ENCODE measurements around the gene RIMOC1.

DNA sequence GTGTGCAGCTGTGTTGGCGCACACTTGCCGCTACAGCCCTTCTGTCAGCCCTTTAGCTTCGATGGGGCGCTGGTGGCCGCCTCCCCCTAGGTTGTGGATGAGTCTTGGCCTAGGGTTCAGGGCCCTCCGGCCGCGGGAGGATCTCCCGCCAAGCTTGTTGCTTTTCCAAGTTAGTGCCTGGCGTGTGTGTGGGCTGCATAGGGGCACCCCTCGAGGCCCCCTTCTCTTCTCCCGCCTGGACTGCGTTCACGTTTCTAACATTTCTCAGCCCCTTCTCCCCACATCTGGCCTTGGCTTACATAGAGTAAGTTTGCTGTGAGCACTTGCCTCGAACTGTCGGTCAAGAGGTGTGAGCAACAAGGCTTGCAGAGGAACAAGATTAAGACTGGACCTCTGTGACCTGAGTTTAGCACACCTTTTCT lies 33.5 kb upstream of the RIMOC1 start:
- TF ChIP-seq CTCF (IDR thresholded peaks at IDR 0.05; ENCODE audit: poor library complexity, severe bottlenecking) (no peak), MXI1 (conservative IDR thresholded peaks at IDR 0.05; ENCODE audit: poor library complexity, severe bottlenecking) (peak; percentile 21), TAF1 (IDR thresholded peaks at IDR 0.05; ENCODE audit: low read depth) (no peak), POLR2AphosphoS5 (IDR thresholded peaks at IDR 0.05) (no peak), SMC3 (conservative IDR thresholded peaks at IDR 0.05; ENCODE audit: poor library complexity) (no peak), EP300 (conservative IDR thresholded peaks at IDR 0.05; ENCODE audit: poor library complexity, severe bottlenecking) (no peak), RAD21 (conservative IDR thresholded peaks at IDR 0.05) (no peak), EZH2 (IDR thresholded peaks at IDR 0.05; ENCODE audit: borderline replicate concordance, insufficient read depth, low read length, poor library complexity, severe bottlenecking) (no peak)
- TF ChIP-seq, protein P1, sequence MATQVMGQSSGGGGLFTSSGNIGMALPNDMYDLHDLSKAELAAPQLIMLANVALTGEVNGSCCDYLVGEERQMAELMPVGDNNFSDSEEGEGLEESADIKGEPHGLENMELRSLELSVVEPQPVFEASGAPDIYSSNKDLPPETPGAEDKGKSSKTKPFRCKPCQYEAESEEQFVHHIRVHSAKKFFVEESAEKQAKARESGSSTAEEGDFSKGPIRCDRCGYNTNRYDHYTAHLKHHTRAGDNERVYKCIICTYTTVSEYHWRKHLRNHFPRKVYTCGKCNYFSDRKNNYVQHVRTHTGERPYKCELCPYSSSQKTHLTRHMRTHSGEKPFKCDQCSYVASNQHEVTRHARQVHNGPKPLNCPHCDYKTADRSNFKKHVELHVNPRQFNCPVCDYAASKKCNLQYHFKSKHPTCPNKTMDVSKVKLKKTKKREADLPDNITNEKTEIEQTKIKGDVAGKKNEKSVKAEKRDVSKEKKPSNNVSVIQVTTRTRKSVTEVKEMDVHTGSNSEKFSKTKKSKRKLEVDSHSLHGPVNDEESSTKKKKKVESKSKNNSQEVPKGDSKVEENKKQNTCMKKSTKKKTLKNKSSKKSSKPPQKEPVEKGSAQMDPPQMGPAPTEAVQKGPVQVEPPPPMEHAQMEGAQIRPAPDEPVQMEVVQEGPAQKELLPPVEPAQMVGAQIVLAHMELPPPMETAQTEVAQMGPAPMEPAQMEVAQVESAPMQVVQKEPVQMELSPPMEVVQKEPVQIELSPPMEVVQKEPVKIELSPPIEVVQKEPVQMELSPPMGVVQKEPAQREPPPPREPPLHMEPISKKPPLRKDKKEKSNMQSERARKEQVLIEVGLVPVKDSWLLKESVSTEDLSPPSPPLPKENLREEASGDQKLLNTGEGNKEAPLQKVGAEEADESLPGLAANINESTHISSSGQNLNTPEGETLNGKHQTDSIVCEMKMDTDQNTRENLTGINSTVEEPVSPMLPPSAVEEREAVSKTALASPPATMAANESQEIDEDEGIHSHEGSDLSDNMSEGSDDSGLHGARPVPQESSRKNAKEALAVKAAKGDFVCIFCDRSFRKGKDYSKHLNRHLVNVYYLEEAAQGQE (IDR thresholded peaks at IDR 0.05; ENCODE audit: borderline replicate concordance): no peak

All from neural cell (in vitro differentiated cells).